Right lobe of liver (tissue), 6 donors: ENCODE data around the gene RBFOX1. TPM values are rescaled to one million over a fixed set of nuclear protein-coding genes. Genes with fewer than 3 reads are reported as not detected.

ENCODE experiments used
- ATAC-seq, 4 donors: fragments of 200-7000 bp; cut with Tn5 transposase; one replicate each; pipeline ENCODE4 v1.9.1; 2020; ENCODE audit warnings: mild to moderate bottlenecking in 4 of 4, moderate library complexity in 4 of 4
- DNase-seq, 3 donors: peaks; one replicate each; pipeline ENCODE4 v3.0.0-alpha.2; 2020
- H3K27ac ChIP-seq, 3 donors: fragments of 200-600 bp; one replicate each; pipeline ENCODE4 v1.8.0; 2022
- H3K27me3 ChIP-seq, 2 donors: fragments of 200-600 bp; one replicate each; pipeline ENCODE4 v1.8.0; 2022
- H3K36me3 ChIP-seq, 4 donors: fragments of 200-600 bp; sonication (generic) in 1 of 4; one replicate each; pipeline versions ENCODE4 v1.5.1 to v1.8.0; 2017 to 2022; ENCODE audit warnings: control low read depth in 1 of 4
- H3K4me1 ChIP-seq, 4 donors: fragments of 200-600 bp; sonication (generic) in 1 of 4; one replicate each; pipeline versions ENCODE4 v1.5.1 to v1.8.0; 2017 to 2022; ENCODE audit warnings: control low read depth in 1 of 4
- H3K4me3 ChIP-seq, 3 donors: fragments of 200-600 bp; one replicate each; pipeline ENCODE4 v1.8.0; 2022
- H3K9me3 ChIP-seq, 4 donors: fragments of 200-600 bp; sonication (generic) in 1 of 4; one replicate each; pipeline versions ENCODE4 v1.5.1 to v1.8.0; 2017 to 2022; ENCODE audit warnings: control low read depth in 1 of 4
- POLR2A ChIP-seq: fragments of 450-650 bp; IDR thresholded peaks from one replicate; pipeline ENCODE4 v1.6.1; 2017; ENCODE audit warnings: antibody characterized with exemption, mild to moderate bottlenecking
- WGBS: methylation state at CpG from one replicate; pipeline ENCODE4 v1.1.6; 2018; ENCODE audit warnings: low coverage, low lambda C conversion rate; ENCODE audit not compliant: insufficient coverage; ENCODE audit errors: missing lambda C conversion rate; 5-methylcytosine and 5-hydroxymethylcytosine counted together
- intact Hi-C, 2 donors: fragments of 100-400 bp; cut with DNase I; formaldehyde crosslinking; loops; one replicate each; pipeline versions ENCODE4 v1.11.2 to v1.14.1; 2022
- total RNA-seq, 6 experiments: library from RNA; depleted of rRNA in 2 of 6; stranded (reverse); fragments of >200 nt in 2 of 6; fragmentation: NEBNext Ultra II Directional in 3 of 6; extraction: Animal tissue kit (Norgen Biotek cat#: 25700) in 3 of 6; gene quantifications; one replicate each; pipeline versions ENCODE4 v1.1.0 to v1.2.4, GENCODE V29; 2016 to 2023
- TF ChIP-seq, protein P1 (sequence below), 4 donors: fragments of 200-600 bp in 3 of 4; fragments of 450-650 bp in 1 of 4; IDR thresholded peaks; one replicate each; pipeline versions ENCODE4 v1.5.1 to v1.8.0; 2016 to 2022; ENCODE audit warnings: antibody characterized with exemption in 4 of 4, mild to moderate bottlenecking in 2 of 4
- donor health status: DM: no; HTN: yes; CAD: no.
- donor health status: DM: no; HTN: no; CAD: no.
- donor health status: DM: no; HTN: no; CAD: no.
- donor health status: DM: no; HTN: yes; CAD: no.
- donor health status: DM: no; HTN: yes; CAD: no.

The RBFOX1 gene
- total RNA-seq, 6 experiments from 2014 or later: 0.19 TPM; not detected in 5

GRCh38 chr16:7339700-7340099, 7.1 kb downstream of the RBFOX1 start:
- no peak for ATAC-seq
- Histone ChIP-seq H3K4me1 (no peaks in the 10 kb centered on the region), H3K27me3 (no peaks in the 10 kb centered on the region), H3K9me3 (no peaks in the 10 kb centered on the region), H3K36me3 (no peaks in the 10 kb centered on the region), H3K4me3 (no peak overlapping the region), H3K27ac (no peak overlapping the region)
- DNase-seq: no peak
- intact Hi-C loops: no loop called here
- TF ChIP-seq POLR2A: no peak
- TF ChIP-seq, protein P1, sequence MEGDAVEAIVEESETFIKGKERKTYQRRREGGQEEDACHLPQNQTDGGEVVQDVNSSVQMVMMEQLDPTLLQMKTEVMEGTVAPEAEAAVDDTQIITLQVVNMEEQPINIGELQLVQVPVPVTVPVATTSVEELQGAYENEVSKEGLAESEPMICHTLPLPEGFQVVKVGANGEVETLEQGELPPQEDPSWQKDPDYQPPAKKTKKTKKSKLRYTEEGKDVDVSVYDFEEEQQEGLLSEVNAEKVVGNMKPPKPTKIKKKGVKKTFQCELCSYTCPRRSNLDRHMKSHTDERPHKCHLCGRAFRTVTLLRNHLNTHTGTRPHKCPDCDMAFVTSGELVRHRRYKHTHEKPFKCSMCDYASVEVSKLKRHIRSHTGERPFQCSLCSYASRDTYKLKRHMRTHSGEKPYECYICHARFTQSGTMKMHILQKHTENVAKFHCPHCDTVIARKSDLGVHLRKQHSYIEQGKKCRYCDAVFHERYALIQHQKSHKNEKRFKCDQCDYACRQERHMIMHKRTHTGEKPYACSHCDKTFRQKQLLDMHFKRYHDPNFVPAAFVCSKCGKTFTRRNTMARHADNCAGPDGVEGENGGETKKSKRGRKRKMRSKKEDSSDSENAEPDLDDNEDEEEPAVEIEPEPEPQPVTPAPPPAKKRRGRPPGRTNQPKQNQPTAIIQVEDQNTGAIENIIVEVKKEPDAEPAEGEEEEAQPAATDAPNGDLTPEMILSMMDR (IDR thresholded peaks at IDR 0.05): no peak
- 100% methylated on average over 1 of the region's 1 CpG for WGBS

DNA sequence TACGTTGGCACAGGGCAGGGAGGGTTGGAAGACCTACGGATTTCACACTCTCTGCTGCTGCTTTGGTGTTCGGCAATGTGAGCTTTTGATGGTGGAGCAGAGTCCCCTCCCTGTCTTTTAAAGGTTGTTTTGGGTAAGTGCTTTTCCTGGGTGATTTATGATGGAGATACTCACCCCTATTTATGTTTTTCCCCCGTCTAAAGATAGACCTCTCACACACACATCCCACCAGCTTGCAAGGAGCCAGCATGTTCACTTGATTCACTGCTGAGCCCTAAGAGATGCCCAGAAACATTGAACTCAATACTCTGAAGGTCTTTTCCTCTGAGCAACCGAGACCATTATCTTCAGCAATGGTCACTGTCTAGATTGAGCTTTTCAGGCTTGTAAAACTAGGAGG, 8.3 kb downstream of the RBFOX1 start:
- TF ChIP-seq POLR2A: no peak

GRCh38 chr16:7342598-7342997, 10.0 kb downstream of the RBFOX1 start:
- intact Hi-C loops: no loop called here
- Histone ChIP-seq H3K9me3 (no peaks in the 10 kb centered on the region), H3K27ac (no peak overlapping the region), H3K36me3 (no peaks in the 10 kb centered on the region), H3K4me3 (no peak overlapping the region), H3K4me1 (no peaks in the 10 kb centered on the region), H3K27me3 (no peaks in the 10 kb centered on the region)
- DNase-seq (no peak), ATAC-seq (no peak)
- 54% methylated on average over 3 of the region's 4 CpGs for WGBS
- TF ChIP-seq POLR2A: no peak
- TF ChIP-seq, protein P1 (IDR thresholded peaks at IDR 0.05): no peak

More for the DNA sequence above, 8.3 kb downstream of the RBFOX1 start:
- no peaks in the 10 kb centered on the region for H3K36me3 ChIP-seq
- intact Hi-C loops: no loop called here
- H3K4me1 ChIP-seq: no peaks in the 10 kb centered on the region
- 35% methylated on average over 5 of the region's 5 CpGs for WGBS
- H3K4me3 ChIP-seq: no peak overlapping the region
- no peaks in the 10 kb centered on the region for H3K9me3 ChIP-seq
- no peak overlapping the region for H3K27ac ChIP-seq
- ATAC-seq (no peak), DNase-seq (no peak)
- no peaks in the 10 kb centered on the region for H3K27me3 ChIP-seq

GRCh38 chr16:7343243-7343642, 10.6 kb downstream of the RBFOX1 start:
- no peaks in the 10 kb centered on the region for H3K27me3 ChIP-seq
- TF ChIP-seq, protein P1 (IDR thresholded peaks at IDR 0.05): no peak
- TF ChIP-seq POLR2A: no peak
- H3K27ac ChIP-seq: no peak overlapping the region
- no peaks in the 10 kb centered on the region for H3K4me1 ChIP-seq
- ATAC-seq (no peak), DNase-seq (no peak)
- intact Hi-C loops: no loop called here
- H3K9me3 ChIP-seq: no peaks in the 10 kb centered on the region
- H3K36me3 ChIP-seq: no peaks in the 10 kb centered on the region
- no peak overlapping the region for H3K4me3 ChIP-seq
- 55% methylated on average over 6 of the region's 6 CpGs for WGBS

DNA sequence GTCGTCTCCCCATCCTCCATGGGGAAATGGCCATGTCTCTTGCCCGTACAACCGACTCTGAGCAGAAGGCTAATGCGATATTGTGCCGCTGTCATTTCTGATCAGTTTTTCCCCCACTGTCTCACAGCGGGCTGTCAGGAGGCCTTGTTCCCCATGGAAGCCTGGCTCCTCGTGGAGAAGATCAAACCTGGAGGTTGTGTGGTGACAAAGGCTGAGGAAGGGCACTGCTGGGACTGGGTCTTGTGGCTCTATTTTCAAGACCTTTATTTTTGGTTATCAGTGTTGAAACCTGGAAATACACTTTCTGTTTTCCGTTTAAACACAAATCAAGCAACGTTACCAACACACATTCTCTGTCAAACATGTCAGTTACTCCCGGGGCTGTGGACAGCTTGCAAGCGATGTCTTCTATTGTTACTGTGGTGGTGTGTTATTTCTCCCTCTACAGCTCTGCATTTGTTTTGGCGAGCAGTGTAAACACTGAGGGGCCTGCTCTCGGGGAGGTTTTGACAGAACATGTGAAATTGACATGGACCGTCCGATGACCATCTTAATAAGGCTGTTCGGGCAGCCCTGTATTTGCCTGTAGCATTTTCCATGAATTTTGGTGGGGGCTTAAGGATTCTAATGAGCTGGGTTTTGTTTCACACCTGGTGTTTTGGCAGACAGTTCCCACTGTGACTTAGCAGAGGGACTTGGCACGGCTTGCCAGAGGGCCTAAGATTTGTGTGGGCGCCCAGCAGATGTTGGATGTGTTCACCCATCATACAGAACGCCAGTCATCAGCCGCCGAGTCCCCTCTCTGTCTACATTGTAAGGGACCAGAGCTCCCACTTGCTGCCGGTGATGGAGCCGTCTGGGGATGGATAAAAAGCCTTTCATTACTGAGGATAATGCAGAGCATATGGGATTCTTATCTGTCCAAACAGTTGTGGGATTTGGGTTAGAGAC, 12.5 kb downstream of the RBFOX1 start:
- Histone ChIP-seq H3K36me3 (no peaks in the 10 kb centered on the region), H3K27me3 (no peaks in the 10 kb centered on the region), H3K4me1 (no peaks in the 10 kb centered on the region), H3K9me3 (no peaks in the 10 kb centered on the region), H3K4me3 (no peak overlapping the region), H3K27ac (no peak overlapping the region)
- 45% methylated on average over 14 of the region's 23 CpGs for whole genome bisulfite sequencing
- ATAC-seq: no peak
- TF ChIP-seq, protein P1 (IDR thresholded peaks at IDR 0.05): no peak
- TF ChIP-seq POLR2A: no peak
- no peak for DNase-seq
- intact Hi-C loops: no loop called here
